GM06990 (cell line): ENCODE results near the gene TEC.

ENCODE experiments used
- DNase-seq: peaks from one replicate; pipeline ENCODE4 v3.0.0-alpha.2; 2011; ENCODE audit not compliant: insufficient read length; ENCODE audit errors: extremely low read depth
- H3K27me3 ChIP-seq: replicated peaks from 2 replicates; pipeline ENCODE4 v1.6.0; 2011; ENCODE audit warnings: low read length; ENCODE audit not compliant: control insufficient read depth, insufficient read depth
- H3K36me3 ChIP-seq: 2 replicates; pipeline ENCODE4 v1.5.1; 2011; ENCODE audit warnings: low read length; ENCODE audit not compliant: control insufficient read depth, insufficient read depth
- H3K4me3 ChIP-seq: replicated peaks from 2 replicates; pipeline ENCODE4 v1.5.1; 2011; ENCODE audit warnings: low read depth, mild to moderate bottlenecking, control low read depth, low read length
- CTCF ChIP-seq: IDR thresholded peaks from 2 replicates; pipeline ENCODE4 v1.5.1; 2011; ENCODE audit warnings: low read length, control low read depth, mild to moderate bottlenecking, inconsistent platforms; ENCODE audit not compliant: insufficient read depth, poor library complexity, severe bottlenecking

Gene TEC

GRCh38 chr4:48103483-48104139, 166.0 kb downstream of the TEC start:
- no peak for TF ChIP-seq CTCF

GRCh38 chr4:48102303-48102702, 167.3 kb downstream of the TEC start:
- no peak for DNase-seq
- no peak for TF ChIP-seq CTCF
- Histone ChIP-seq H3K27me3 (no peaks in the 10 kb centered on the region), H3K4me3 (no peak overlapping the region), H3K36me3 (no peaks in the 10 kb centered on the region)

More at GRCh38 chr4:48103483-48104139, 166.0 kb downstream of the TEC start:
- Histone ChIP-seq H3K4me3 (no peak overlapping the region), H3K36me3 (no peaks in the 10 kb centered on the region), H3K27me3 (no peaks in the 10 kb centered on the region)
- peak; percentile 61 for DNase-seq

- no peak for TF ChIP-seq CTCF
- no peak overlapping the region for H3K4me3 ChIP-seq
- no peaks in the 10 kb centered on the region for H3K36me3 ChIP-seq
- DNase-seq = no peak
- H3K27me3 ChIP-seq = no peaks in the 10 kb centered on the region
Measured at GRCh38 chr4:48100256-48100655, 169.4 kb downstream of the TEC start.

GRCh38 chr4:48095441-48095840, 174.2 kb downstream of the TEC start:
- Histone ChIP-seq H3K27me3 (no peaks in the 10 kb centered on the region), H3K4me3 (no peak overlapping the region), H3K36me3 (no peaks in the 10 kb centered on the region)
- DNase-seq = no peak
- no peak for TF ChIP-seq CTCF

GRCh38 chr4:48093991-48094416, 175.6 kb downstream of the TEC start:
- no peak for DNase-seq
- no peaks in the 10 kb centered on the region for H3K27me3 ChIP-seq
- no peak for TF ChIP-seq CTCF

GRCh38 chr4:48090621-48091020, 179.0 kb downstream of the TEC start:
- H3K27me3 ChIP-seq = no peaks in the 10 kb centered on the region
- no peak for TF ChIP-seq CTCF
- no peaks in the 10 kb centered on the region for H3K36me3 ChIP-seq
- H3K4me3 ChIP-seq = no peak overlapping the region
- DNase-seq = no peak

More at GRCh38 chr4:48093991-48094416, 175.6 kb downstream of the TEC start:
- H3K4me3 ChIP-seq = no peak overlapping the region
- H3K36me3 ChIP-seq = no peaks in the 10 kb centered on the region
